NCI-H2227 treated with DMSO at 0.1 percent for 48 hours (cell line): ENCODE measurements around the gene CELA3A.
"Not testable (repeated sequence)": the region's sequence is repeated elsewhere in the genome, so short reads cannot be mapped to it uniquely, and the experiment has no call there.

ENCODE experiments used
- DNase-seq: peaks from one replicate; lab custom pipeline; 2025; lab: John Stamatoyannopoulos, UW

CELA3A gene

DNA sequence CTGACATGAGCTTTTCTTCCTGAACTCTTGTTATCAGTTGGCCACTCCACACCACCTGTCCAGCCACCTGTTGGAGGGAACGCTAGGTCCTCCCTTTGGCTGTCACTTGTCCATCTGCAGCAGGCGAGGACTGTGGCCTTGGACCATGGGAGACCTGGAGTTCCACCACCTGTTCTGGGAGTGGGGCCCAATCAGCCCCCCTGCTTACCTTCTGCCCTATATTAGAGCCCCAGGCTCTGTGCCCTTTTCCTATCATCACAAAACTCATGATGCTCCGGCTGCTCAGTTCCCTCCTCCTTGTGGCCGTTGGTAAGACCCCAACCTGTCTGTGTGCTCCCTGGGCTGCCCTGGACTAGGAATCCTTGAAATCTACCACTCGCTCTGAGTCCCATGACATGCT lies at the start of gene CELA3A:
TSS of gene CELA3A (plus strand) at position 249 of the 400 bp plus-strand sequence. CDS start at position 267, 18 bp downstream.
- DNase-seq: no peak

DNA sequence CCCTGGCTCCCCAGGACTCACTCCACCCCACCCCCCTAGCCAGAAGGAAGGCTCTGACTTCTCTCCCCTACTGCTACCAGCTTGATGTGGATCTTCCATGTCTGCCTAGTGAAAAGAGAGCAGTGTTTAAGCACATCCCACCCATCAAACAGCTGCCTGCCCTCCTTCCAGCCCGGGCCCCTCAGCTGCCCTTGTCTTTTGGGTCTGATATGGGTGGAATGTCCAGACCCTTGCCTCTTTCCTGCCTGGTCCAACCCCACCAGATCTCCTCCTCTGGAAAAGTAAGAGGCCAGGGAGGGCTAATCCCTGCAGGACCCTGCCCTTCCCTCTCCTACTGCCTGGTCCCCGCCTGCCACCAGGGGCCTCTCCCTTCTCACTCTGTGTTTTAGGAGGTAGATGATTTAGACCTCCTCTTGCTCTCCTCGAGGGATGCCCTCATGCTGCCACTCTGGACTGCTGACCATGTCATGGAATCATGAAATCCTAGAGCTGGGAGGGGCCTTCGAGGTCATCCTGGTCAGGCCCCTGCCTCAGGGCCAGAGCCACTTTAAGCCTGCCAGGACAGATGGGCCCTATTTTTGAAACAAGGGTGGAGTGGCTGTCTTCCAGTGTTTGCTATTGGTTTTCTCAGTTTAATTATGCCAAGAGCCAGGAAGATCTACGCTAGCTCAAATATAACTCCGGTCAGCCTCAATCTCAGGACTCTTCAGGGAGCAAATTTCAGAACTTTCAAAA lies 48.5 kb upstream of the CELA3A start:
- DNase-seq: no peak

GRCh38 chr1:21955058-21955457 lies 46.4 kb upstream of the CELA3A start:
- no peak for DNase-seq

DNA sequence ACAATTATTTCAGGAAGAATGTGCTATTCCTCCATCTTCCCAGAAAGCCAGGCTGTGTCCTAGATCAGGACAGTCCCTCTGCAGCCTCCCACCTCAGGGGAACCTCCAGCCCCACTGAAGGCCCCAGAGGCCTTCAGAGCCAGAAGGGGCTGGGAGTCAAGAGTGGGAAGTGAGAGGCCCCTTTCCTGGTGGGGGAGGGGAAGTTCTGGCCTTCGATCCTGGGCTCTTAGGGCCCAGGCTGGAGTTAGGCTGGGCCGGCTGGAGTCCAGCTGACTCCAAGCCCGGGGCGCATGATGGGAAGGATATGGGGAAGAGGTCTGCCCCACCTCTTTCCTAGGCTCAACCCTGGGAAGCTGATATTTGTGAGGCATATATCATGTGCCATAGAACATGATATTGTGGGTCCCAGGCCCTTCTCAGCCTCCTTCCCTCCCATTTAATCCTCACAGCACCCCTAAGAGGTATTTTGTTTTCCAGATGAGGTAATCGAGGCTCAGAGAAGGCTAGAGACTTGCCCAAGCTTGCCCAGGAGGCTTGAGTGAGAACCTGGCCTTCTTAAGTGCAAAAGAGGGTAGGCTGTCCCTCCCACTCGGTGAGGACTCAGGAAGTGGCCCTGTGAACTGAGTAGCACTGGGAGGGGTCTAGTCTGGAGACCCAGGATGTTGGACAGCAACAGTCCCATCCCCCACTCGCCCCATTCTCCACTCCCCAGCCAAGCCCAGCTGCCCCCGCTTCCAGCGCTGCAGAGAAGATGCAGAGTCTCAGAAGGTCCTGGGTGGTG lies 45.8 kb upstream of the CELA3A start:
- no peak for DNase-seq

DNA sequence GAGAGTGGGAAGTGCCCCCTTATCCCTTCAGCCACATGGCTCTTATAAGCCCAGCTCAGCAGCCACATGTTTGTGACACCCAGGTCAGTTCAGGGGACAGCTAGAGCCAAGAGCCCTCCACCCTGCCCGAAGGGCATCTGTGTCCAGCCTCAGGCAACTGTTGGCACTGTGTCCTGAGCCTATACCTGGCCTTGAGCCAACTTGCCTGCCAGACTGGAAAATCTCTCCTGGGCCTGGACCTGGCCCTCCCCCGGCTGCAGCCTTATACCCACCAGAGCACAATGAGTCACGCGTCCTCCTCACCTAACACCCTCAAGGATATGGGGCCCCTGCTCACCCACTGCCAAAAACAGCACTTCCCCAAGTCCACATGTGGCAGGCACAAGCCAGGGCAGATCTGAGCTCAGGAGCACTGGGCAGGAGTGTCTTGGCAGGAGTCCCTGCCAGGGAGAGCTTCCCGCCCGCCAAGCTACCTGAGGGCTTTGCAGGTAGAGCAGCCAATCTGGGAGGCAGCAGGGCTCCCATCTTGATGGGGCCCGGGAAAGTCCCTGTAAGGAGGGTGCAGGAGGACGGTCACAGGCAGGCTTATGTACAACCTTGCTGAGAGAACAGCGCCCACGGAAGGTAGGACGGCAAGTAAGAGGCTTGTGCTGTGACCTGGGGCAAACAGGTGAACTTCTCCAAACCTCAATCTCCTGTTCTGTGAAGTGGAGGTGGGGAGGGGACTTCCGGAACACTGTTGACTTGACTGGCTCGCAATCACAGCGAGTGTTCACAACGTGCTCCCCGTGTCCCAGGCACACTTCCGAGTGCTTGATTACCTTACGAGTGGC lies 44.5 kb upstream of the CELA3A start:
- DNase-seq: no peak

- no peak for DNase-seq
Observed at GRCh38 chr1:21961337-21961736, 40.1 kb upstream of the CELA3A start.

GRCh38 chr1:21961799-21962198 lies 39.7 kb upstream of the CELA3A start:
- DNase-seq: no peak

GRCh38 chr1:21963477-21964217 lies 37.8 kb upstream of the CELA3A start:
- peak; percentile 16 for DNase-seq

DNA sequence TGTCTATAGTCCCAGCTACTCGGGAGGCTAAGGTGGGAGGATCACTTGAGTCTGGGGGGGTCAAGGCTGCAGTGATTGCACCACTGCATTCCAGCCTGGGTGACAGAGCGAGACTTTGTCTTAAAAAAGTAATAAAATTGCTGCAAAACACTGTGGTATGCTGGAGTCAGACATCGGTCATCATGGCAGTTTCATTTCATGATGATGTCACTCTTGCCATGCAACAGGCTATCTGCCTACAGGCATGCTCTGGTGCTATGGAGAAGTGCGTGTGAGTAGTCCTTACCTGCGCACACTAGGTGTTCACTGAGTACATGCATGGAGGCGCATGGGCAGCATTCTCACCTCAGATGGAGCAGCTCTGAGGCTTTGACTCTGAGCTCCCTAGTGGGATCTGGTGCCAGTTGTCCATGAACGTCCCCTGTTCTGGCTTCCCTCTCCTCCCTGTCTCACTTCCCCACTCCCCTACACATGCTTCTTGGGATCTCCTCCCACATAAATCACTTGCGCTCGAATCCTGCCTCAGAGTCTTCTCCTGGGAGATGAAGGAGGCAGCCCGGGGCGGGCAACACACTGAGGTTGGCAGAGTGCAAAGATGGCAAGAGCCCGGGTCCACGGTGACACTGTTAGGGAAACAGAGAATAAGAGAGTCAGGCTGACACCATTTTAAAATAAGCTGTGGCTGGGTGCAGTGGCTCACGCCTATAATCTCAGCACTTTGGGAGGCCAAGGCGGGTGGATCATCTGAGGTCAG lies 35.0 kb upstream of the CELA3A start:
- no peak for DNase-seq

DNA sequence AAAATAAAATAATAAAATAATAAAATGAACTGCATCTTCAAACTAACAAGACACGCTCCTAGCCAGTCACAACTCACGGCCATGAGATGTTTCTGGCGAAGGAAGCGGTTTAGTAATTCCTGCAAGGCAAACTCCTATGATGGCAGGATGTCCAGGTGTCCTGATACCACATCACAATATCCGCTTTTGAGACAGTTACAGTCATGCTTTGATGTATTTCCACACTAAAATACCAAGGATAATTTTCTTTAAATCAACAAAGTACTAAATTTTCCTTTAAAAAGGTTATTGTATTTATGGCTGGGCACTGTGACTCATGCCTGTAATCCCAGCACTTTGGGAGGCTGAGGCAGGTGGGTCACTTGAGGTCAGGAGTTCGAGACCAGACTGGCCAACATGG lies 34.2 kb upstream of the CELA3A start:
- not testable (repeated sequence) for DNase-seq

- DNase-seq: not testable (repeated sequence)
Observed at GRCh38 chr1:21969066-21969465, 32.4 kb upstream of the CELA3A start.

DNA sequence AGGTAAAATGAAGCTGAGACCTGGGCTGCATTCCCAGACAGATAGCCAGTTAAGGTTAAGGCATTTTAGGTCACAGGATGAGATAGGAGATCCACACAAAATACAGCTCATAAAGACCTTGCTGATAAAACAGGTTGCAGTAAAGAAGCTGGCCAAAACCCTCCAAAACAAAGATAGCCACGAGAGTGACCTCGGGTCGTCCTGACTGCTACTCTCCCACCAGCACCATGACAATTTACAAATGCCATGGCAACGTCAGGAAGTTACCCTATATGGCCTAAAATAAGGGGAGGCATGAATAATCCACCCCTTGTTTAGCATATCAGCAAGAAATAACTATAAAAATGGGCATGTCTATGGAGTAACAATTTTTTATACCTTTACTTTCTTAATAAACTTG lies 30.9 kb upstream of the CELA3A start:
- not testable (repeated sequence) for DNase-seq

DNA sequence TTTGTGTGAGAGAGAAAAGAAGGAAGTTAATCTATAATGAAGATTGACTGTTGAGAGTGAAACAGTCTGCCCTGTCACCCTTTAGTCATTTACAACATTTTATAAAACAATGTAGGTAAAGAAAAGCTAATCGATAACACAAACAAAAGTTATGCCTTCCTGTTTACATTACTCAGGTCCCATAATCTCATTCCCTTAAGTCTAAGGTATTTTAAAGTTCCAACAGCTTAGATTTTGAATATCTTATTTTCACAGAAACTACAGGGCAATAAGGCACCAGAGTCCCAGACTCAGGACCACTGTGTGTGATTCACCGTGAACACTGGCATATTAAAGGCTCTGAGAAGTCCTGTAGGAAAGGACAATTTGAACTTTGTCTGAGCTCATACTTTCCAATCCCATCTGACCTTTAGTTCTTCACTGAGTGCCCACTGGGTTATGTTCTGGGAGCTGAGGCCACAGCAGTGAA lies 28.4 kb upstream of the CELA3A start:
- DNase-seq: not testable (repeated sequence)

- DNase-seq: not testable (repeated sequence)
Observed at GRCh38 chr1:21973948-21974347, 27.5 kb upstream of the CELA3A start.

DNA sequence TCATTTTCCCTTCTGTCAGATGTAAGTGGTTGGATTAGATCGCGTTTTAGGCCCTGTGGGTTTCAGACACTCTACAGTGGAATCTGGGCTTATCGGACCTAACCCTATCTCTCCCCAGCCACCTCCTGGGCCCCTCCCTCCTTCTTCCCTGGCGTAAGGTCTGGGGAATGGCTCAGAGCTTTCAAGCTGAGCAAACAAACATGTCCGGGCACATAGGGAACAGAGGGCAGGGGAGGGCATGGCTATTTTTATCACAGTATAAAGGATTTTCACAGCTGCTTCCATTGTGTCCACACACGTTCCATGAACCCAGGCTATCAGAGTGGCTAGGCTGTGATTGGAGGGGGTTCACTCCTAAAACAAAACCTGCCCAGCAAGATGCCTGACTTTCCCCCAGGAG lies 26.8 kb upstream of the CELA3A start:
- DNase-seq: not testable (repeated sequence)

DNA sequence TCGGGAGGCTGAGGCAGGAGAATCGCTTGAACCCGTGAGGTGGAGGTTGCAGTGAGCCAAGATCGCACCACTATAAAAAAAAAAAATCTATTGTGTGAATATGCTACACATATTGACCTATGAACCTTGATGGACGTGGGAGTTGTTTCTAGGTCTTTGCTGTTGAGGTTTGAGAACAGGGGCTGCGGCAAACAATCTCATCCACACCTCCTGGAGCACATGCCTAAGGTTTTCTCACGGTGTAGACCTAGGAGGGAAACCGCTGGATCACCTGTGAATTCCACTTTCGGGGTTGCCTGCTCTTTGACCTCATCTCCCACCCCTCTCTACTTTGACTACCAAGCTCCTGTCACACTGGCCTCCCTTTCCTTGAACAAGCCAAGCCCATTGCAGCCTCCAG lies 26.2 kb upstream of the CELA3A start:
- DNase-seq: not testable (repeated sequence)

DNA sequence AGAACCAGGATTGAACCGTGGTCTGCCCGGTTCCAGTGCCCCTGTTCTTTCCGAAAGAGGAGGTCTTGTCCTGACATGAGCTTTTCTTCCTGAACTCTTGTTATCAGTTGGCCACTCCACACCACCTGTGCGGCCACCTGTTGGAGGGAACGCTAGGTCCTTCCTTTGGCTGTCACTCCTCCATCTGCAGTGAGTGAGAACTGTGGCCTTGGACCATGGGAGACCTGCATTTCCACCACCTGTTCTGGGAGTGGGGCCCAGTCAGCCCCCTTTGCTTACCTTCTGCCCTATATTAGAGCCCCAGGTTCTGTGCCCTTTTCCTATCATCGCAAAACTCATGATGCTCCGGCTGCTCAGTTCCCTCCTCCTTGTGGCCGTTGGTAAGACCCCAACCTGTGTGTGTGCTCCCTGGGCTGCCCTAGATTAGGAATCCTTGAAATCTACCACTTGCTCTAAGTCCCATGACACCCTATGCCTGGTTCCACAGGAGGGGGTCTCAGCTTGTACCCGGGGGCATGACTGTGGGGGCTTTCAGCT lies 24.7 kb upstream of the CELA3A start, which contains the start of gene CELA3B:
TSS of gene CELA3B (plus strand) at position 320 of the 537 bp plus-strand sequence. CDS start at position 338, 18 bp downstream.
- not testable (repeated sequence) for DNase-seq

DNA sequence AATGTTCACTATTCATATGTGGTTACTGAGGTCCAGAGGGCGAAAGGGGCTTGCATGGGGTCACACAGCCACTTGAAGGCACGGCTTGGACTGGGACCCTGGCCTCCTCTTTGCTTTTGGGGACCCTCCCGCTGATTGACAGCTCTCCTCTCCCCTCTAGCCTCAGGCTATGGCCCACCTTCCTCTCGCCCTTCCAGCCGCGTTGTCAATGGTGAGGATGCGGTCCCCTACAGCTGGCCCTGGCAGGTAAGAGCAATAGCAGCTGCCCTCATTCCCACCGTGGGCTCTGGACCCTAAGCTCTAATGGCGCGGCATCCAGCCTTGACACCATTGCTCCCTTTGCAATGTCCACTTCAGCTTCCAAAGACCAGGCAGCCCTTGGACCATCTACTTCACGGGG lies 23.2 kb upstream of the CELA3A start:
- not testable (repeated sequence) for DNase-seq

- not testable (repeated sequence) for DNase-seq
Observed at GRCh38 chr1:21980515-21981220, 20.8 kb upstream of the CELA3A start.

GRCh38 chr1:21981253-21981652 lies 20.2 kb upstream of the CELA3A start:
- not testable (repeated sequence) for DNase-seq
